DOHH2 (cell line): ENCODE measurements around the gene UBASH3B.

Source experiments
- H3F3A ChIP-seq: fragments of 200-600 bp; sonication (generic), shearing (Covaris generic); 2 replicates; pipeline ENCODE4 v1.6.0; 2016; ENCODE audit warnings: antibody characterized with exemption, mild to moderate bottlenecking; ENCODE audit not compliant: control insufficient read depth, insufficient read depth
- H3K27ac ChIP-seq: fragments of 200-600 bp; sonication (generic); 2 replicates; pipeline ENCODE4 v1.5.1; 2014; ENCODE audit warnings: low read depth, mild to moderate bottlenecking, low read length, moderate library complexity
- H3K27me3 ChIP-seq: fragments of 200-600 bp; sonication (generic); 2 replicates; pipeline ENCODE4 v1.6.1; 2014; ENCODE audit warnings: mild to moderate bottlenecking, low read length, mixed read lengths; ENCODE audit not compliant: control insufficient read depth
- H3K36me3 ChIP-seq: fragments of 200-600 bp; sonication (generic); 2 replicates; pipeline ENCODE4 v1.6.1; 2014; ENCODE audit warnings: mild to moderate bottlenecking, low read length, moderate library complexity, mixed read lengths; ENCODE audit not compliant: control insufficient read depth
- H3K4me1 ChIP-seq: fragments of 200-600 bp; sonication (generic); 2 replicates; pipeline ENCODE4 v1.6.1; 2014; ENCODE audit warnings: mild to moderate bottlenecking, low read length, mixed read lengths; ENCODE audit not compliant: control insufficient read depth
- H3K4me2 ChIP-seq: fragments of 200-600 bp; sonication (generic); 2 replicates; pipeline ENCODE4 v1.6.0; 2014; ENCODE audit warnings: mild to moderate bottlenecking, low read length, moderate library complexity
- H3K4me3 ChIP-seq: fragments of 200-600 bp; sonication (generic); 2 replicates; pipeline ENCODE4 v1.5.1; 2014; ENCODE audit warnings: mild to moderate bottlenecking, low read length, mixed read lengths
- H3K79me2 ChIP-seq: fragments of 200-600 bp; sonication (generic); 2 replicates; pipeline ENCODE4 v1.6.1; 2014; ENCODE audit warnings: mild to moderate bottlenecking, low read length, mixed read lengths; ENCODE audit not compliant: control insufficient read depth
- H3K9me2 ChIP-seq: fragments of 200-600 bp; sonication (generic); replicated peaks from 2 replicates; pipeline ENCODE4 v1.6.1; 2014; ENCODE audit warnings: mild to moderate bottlenecking, low read length, mixed read lengths; ENCODE audit not compliant: control insufficient read depth
- H3K9me3 ChIP-seq: fragments of 200-600 bp; sonication (generic); 2 replicates; pipeline ENCODE4 v1.6.1; 2014; ENCODE audit warnings: antibody characterized with exemption, low read length, mixed read lengths; ENCODE audit not compliant: control insufficient read depth, insufficient read depth
- H4K20me1 ChIP-seq: fragments of 200-600 bp; sonication (generic); 2 replicates; pipeline ENCODE4 v1.6.0; 2014; ENCODE audit warnings: low read depth, mild to moderate bottlenecking, antibody characterized with exemption, low read length, moderate library complexity; ENCODE audit not compliant: control insufficient read depth, insufficient read depth
- CTCF ChIP-seq: fragments of 200-600 bp; sonication (generic); IDR thresholded peaks from one replicate; pipeline ENCODE4 v1.5.1; 2014; ENCODE audit warnings: antibody characterized with exemption, mild to moderate bottlenecking, low read depth, low read length; ENCODE audit not compliant: poor library complexity, severe bottlenecking
- EZH2phosphoT487 ChIP-seq: fragments of 200-600 bp; sonication (generic); IDR thresholded peaks from 2 replicates; pipeline ENCODE4 v1.6.1; 2017; ENCODE audit warnings: borderline replicate concordance, mild to moderate bottlenecking, antibody characterized with exemption, low read length, moderate library complexity, mixed read lengths

UBASH3B gene

GRCh38 chr11:122795307-122795706 is 139.8 kb downstream of the UBASH3B start:
- H3K4me3 ChIP-seq, result no peak overlapping the region
- H3K27me3 ChIP-seq, result no peaks in the 10 kb centered on the region
- H3K4me2 ChIP-seq, result no peak overlapping the region
- no peaks in the 10 kb centered on the region for H3K79me2 ChIP-seq
- H3F3A ChIP-seq, result no peaks in the 10 kb centered on the region
- H3K9me2 ChIP-seq, result no peaks in the 10 kb centered on the region
- TF ChIP-seq EZH2phosphoT487, result no peak
- TF ChIP-seq CTCF, result no peak
- no peaks in the 10 kb centered on the region for H3K9me3 ChIP-seq
- no peaks in the 10 kb centered on the region for H4K20me1 ChIP-seq
- H3K27ac ChIP-seq, result no peak overlapping the region
- no peaks in the 10 kb centered on the region for H3K4me1 ChIP-seq
- H3K36me3 ChIP-seq, result peaks cover 36% of the 10 kb centered on the region

GRCh38 chr11:122796128-122796717 is 140.7 kb downstream of the UBASH3B start:
- no peaks in the 10 kb centered on the region for H4K20me1 ChIP-seq
- no peaks in the 10 kb centered on the region for H3K9me3 ChIP-seq

GRCh38 chr11:122797651-122798050 is 142.1 kb downstream of the UBASH3B start:
- Histone ChIP-seq H4K20me1 (no peaks in the 10 kb centered on the region), H3K36me3 (peaks cover 45% of the 10 kb centered on the region), H3F3A (no peaks in the 10 kb centered on the region), H3K4me3 (no peak overlapping the region), H3K27me3 (no peaks in the 10 kb centered on the region), H3K9me2 (no peaks in the 10 kb centered on the region), H3K27ac (no peak overlapping the region), H3K9me3 (no peaks in the 10 kb centered on the region), H3K4me1 (no peaks in the 10 kb centered on the region), H3K79me2 (no peaks in the 10 kb centered on the region), H3K4me2 (no peak overlapping the region)
- no peak for TF ChIP-seq CTCF
- TF ChIP-seq EZH2phosphoT487, result no peak

More at GRCh38 chr11:122796128-122796717, 140.7 kb downstream of the UBASH3B start:
- peaks cover 43% of the 10 kb centered on the region for H3K36me3 ChIP-seq
- H3K27ac ChIP-seq, result no peak overlapping the region
- no peaks in the 10 kb centered on the region for H3K27me3 ChIP-seq
- H3F3A ChIP-seq, result no peaks in the 10 kb centered on the region
- H3K9me2 ChIP-seq, result no peaks in the 10 kb centered on the region
- no peak overlapping the region for H3K4me2 ChIP-seq
- peak; percentile 90 for TF ChIP-seq CTCF
- no peak for TF ChIP-seq EZH2phosphoT487
- no peaks in the 10 kb centered on the region for H3K79me2 ChIP-seq
- no peak overlapping the region for H3K4me3 ChIP-seq
- no peaks in the 10 kb centered on the region for H3K4me1 ChIP-seq
